A673 (cell line): Measurements from ENCODE around the gene ADK. TPM values are rescaled to one million over a fixed set of nuclear protein-coding genes. Genes with fewer than 3 reads are reported as not detected.
"Not testable (repeated sequence)": the region's sequence is repeated elsewhere in the genome, so short reads cannot be mapped to it uniquely, and the experiment has no call there.

Experiments used
- BruUV-seq: library from RNA; stranded (reverse); fragments of 400-500 nt; replicated peaks from 2 replicates; lab custom pipeline; 2021; lab: Mats Ljungman, UMichigan
- CTCF ChIA-PET: fragments of 300-600 bp; sonication (Branson Sonifier 250); formaldehyde crosslinking; loops from one replicate; lab custom pipeline; 2022; ENCODE audit warnings: antibody characterized with exemption; lab: Charles Lee
- POLR2A ChIA-PET: fragments of 300-600 bp; sonication (Branson Sonifier 250); formaldehyde crosslinking; loops from one replicate; lab custom pipeline; 2022; ENCODE audit warnings: antibody characterized with exemption; ENCODE audit not compliant: low non-redundant PET; lab: Charles Lee
- DNase-seq: peaks from one replicate; pipeline ENCODE4 v3.0.0-alpha.2; 2015; ENCODE audit warnings: low spot score
- H3K27ac ChIP-seq: fragments of 200-600 bp; sonication (generic); 2 replicates; pipeline ENCODE4 v1.5.1; 2016; ENCODE audit warnings: mixed run types, low read depth, mild to moderate bottlenecking, mixed read lengths, antibody characterized with exemption, low read length; ENCODE audit not compliant: poor library complexity, severe bottlenecking
- H3K27me3 ChIP-seq: fragments of 200-600 bp; sonication (generic); replicated peaks from 2 replicates; pipeline ENCODE4 v1.6.1; 2017; ENCODE audit warnings: mixed run types, low read depth, mild to moderate bottlenecking, mixed read lengths, antibody characterized with exemption, low read length; ENCODE audit not compliant: insufficient read depth, poor library complexity
- H3K36me3 ChIP-seq: fragments of 200-600 bp; sonication (generic); 2 replicates; pipeline ENCODE4 v1.6.1; 2016; ENCODE audit warnings: mixed run types, mild to moderate bottlenecking, mixed read lengths, antibody characterized with exemption, low read length; ENCODE audit not compliant: insufficient read depth, poor library complexity, severe bottlenecking
- H3K4me1 ChIP-seq: fragments of 200-600 bp; sonication (generic); 2 replicates; pipeline ENCODE4 v1.6.1; 2017; ENCODE audit warnings: mixed run types, mild to moderate bottlenecking, mixed read lengths, antibody characterized with exemption, low read length; ENCODE audit not compliant: insufficient read depth, poor library complexity, severe bottlenecking
- H3K4me3 ChIP-seq: fragments of 200-600 bp; sonication (generic); 2 replicates; pipeline ENCODE4 v1.5.1; 2016; ENCODE audit warnings: low read depth, mixed run types, mild to moderate bottlenecking, mixed read lengths, low read length; ENCODE audit not compliant: poor library complexity, severe bottlenecking
- H3K9me3 ChIP-seq: fragments of 200-600 bp; sonication (generic); 2 replicates; pipeline ENCODE4 v1.6.1; 2016; ENCODE audit warnings: mixed run types, low read depth, mild to moderate bottlenecking, mixed read lengths, antibody characterized with exemption, low read length; ENCODE audit not compliant: poor library complexity, severe bottlenecking
- EZH2 ChIP-seq: fragments of 200-600 bp; sonication (generic); IDR thresholded peaks from 2 replicates; pipeline ENCODE4 v1.6.1; 2017; ENCODE audit warnings: borderline replicate concordance, low read depth, mild to moderate bottlenecking, mixed read lengths, antibody characterized with exemption, low read length; ENCODE audit not compliant: poor library complexity, severe bottlenecking
- intact Hi-C: fragments of 100-400 bp; cut with micrococcal nuclease; formaldehyde crosslinking; loops from one replicate; pipeline ENCODE4 v1.10.0; 2022; ENCODE audit not compliant: unreplicated experiment
- total RNA-seq: library from RNA; stranded (reverse); gene quantifications from 2 replicates; pipeline ENCODE4 v1.2.3, GENCODE V29; 2021
- TF ChIP-seq, protein P1 (sequence below): fragments of 300-800, 200-600 bp; sonication (generic); conservative IDR thresholded peaks from 2 replicates; pipeline ENCODE4 v1.5.1; 2017; ENCODE audit warnings: low read depth, mild to moderate bottlenecking, antibody characterized with exemption, low read length, moderate library complexity, mixed read lengths

The ADK gene
- total RNA-seq, 1 experiment from 2014 or later, result 49.0 TPM

DNA sequence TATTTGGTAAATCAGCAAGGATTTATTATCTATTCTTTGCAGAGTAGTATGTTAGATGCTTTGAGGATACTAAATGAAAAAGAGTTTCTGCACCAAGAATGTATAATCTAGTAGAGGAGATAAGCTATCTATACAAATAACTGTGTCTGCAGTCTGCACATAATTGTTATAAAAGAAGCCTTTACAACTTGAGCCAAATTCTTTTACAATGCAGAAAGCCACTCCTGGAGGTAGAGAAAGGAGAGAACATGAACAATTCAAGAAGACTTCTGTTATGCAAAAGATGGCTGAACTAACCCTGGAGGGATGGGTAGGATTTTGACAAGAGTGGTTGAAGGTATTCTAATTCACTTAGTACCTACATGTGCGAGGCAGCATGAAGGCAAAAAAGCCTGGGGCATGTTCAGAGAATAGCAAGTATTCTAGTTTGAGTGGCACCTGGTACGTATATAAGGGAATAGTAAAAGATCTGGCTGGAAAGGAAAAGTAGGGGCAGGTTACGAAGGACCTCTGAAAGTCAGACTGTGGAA lies 424.2 kb downstream of the ADK start:
- H3K9me3 ChIP-seq, result no peaks in the 10 kb centered on the region
- no peak for TF ChIP-seq EZH2
- TF ChIP-seq, protein P1, sequence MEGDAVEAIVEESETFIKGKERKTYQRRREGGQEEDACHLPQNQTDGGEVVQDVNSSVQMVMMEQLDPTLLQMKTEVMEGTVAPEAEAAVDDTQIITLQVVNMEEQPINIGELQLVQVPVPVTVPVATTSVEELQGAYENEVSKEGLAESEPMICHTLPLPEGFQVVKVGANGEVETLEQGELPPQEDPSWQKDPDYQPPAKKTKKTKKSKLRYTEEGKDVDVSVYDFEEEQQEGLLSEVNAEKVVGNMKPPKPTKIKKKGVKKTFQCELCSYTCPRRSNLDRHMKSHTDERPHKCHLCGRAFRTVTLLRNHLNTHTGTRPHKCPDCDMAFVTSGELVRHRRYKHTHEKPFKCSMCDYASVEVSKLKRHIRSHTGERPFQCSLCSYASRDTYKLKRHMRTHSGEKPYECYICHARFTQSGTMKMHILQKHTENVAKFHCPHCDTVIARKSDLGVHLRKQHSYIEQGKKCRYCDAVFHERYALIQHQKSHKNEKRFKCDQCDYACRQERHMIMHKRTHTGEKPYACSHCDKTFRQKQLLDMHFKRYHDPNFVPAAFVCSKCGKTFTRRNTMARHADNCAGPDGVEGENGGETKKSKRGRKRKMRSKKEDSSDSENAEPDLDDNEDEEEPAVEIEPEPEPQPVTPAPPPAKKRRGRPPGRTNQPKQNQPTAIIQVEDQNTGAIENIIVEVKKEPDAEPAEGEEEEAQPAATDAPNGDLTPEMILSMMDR, result no peak
- H3K4me1 ChIP-seq, result no peaks in the 10 kb centered on the region
- H3K27me3 ChIP-seq, result no peaks in the 10 kb centered on the region
- no TSS peak for BruUV-seq
- ChIA-PET POLR2A (no interaction called here), CTCF (no interaction called here)
- intact Hi-C loops, result no loop called here
- no peak overlapping the region for H3K4me3 ChIP-seq
- H3K27ac ChIP-seq, result no peak overlapping the region
- no peaks in the 10 kb centered on the region for H3K36me3 ChIP-seq
- no peak for DNase-seq

DNA sequence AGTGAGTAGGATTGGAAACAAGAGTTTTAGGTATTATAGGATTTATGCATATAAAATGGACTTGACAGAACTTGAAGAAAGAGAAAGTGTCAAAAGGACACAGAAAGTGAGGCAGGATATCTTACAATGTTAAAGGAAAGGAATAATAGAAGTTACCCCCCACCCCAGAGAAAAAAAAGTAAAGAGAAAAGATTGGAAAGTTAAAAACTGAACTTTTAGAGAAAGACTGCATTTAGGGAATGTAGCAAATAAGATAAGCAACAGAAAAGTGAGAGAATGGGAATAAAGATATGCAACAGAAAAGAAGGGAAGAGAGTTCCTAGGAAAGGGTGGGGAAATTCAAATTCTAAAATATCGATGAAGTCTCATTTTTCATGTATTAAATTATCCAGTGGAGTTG lies 424.9 kb downstream of the ADK start:
- no peaks in the 10 kb centered on the region for H3K9me3 ChIP-seq
- no peak for TF ChIP-seq EZH2
- TF ChIP-seq, protein P1, result no peak
- H3K4me1 ChIP-seq, result no peaks in the 10 kb centered on the region
- CTCF ChIA-PET, result no interaction called here
- H3K27ac ChIP-seq, result no peak overlapping the region
- no peaks in the 10 kb centered on the region for H3K36me3 ChIP-seq
- H3K27me3 ChIP-seq, result no peaks in the 10 kb centered on the region
- POLR2A ChIA-PET, result no interaction called here
- no TSS peak for BruUV-seq
- H3K4me3 ChIP-seq, result no peak overlapping the region
- intact Hi-C loops, result no loop called here
- no peak for DNase-seq

DNA sequence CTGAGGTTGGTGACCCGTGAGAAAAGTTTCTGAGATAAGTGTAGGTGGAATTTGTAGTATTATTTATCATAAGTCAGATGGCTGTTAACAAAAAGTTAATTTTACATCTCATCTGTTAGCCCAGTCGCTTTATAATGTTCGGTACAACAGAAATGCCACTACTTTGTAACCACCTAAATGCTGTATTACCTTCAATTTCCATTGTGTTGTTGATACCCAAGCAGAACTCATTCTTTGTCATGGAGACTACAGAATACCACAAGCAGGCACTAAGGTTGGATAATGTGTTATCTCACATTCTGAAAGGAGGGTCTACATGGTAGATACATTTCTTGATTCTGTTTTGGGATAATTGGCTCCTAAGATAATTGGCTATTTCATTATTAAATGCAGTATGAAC lies 425.6 kb downstream of the ADK start:
- CTCF ChIA-PET, result no interaction called here

DNA sequence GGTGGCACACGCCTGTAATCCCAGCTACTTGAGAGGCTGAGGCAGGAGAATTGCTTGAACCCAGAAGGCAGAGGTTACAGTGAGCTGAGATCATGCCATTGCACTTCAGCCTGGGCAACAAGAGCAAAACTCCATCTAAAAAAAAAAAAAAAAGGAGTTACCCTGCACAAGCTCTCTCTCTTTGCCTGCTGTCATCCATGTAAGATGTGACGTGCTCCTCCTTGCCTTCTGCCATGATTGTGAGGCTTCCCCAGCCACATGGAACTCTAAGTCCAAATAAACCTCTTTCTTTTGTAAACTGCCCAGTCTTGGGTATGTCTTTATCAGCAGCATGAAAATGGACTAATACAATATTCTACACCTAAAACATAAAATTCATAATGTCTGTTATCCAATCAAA lies 429.4 kb downstream of the ADK start:
- H3K9me3 ChIP-seq, BruUV-seq, DNase-seq, H3K4me1 ChIP-seq, CTCF ChIA-PET, H3K36me3 ChIP-seq, POLR2A ChIA-PET, H3K27ac ChIP-seq, H3K27me3 ChIP-seq, H3K4me3 ChIP-seq, intact Hi-C loops: not testable (repeated sequence)

More for the DNA sequence above, 425.6 kb downstream of the ADK start:
- no peak overlapping the region for H3K27ac ChIP-seq
- TF ChIP-seq EZH2, result no peak
- TF ChIP-seq, protein P1, result no peak
- POLR2A ChIA-PET, result no interaction called here
- no peak overlapping the region for H3K4me3 ChIP-seq
- no TSS peak for BruUV-seq
- no peaks in the 10 kb centered on the region for H3K27me3 ChIP-seq
- intact Hi-C loops, result no loop called here
- H3K4me1 ChIP-seq, result no peaks in the 10 kb centered on the region
- no peak for DNase-seq
- no peaks in the 10 kb centered on the region for H3K9me3 ChIP-seq
- no peaks in the 10 kb centered on the region for H3K36me3 ChIP-seq
